Effector memory CD4-positive, alpha-beta T cell (primary cell): Measurements from ENCODE around the gene ALDH5A1.

Experiments
- DNase-seq, 3 donors: peaks; one replicate each; pipeline ENCODE4 v3.0.0-alpha.2; 2020
- H3K27ac ChIP-seq: 2 replicates; pipeline ENCODE4 v1.7.0; 2013; ENCODE audit warnings: mild to moderate bottlenecking, low read length, moderate library complexity; ENCODE audit not compliant: insufficient read depth, poor library complexity, severe bottlenecking
- H3K27me3 ChIP-seq: replicated peaks from 2 replicates; pipeline ENCODE4 v1.7.0; 2013; ENCODE audit warnings: mild to moderate bottlenecking, low read length; ENCODE audit not compliant: insufficient read depth, control insufficient read depth, poor library complexity, severe bottlenecking
- H3K36me3 ChIP-seq: 2 replicates; pipeline ENCODE4 v1.7.0; 2013; ENCODE audit warnings: mild to moderate bottlenecking, low read length, moderate library complexity; ENCODE audit not compliant: control insufficient read depth, insufficient read depth
- H3K4me1 ChIP-seq: 2 replicates; pipeline ENCODE4 v1.7.0; 2013; ENCODE audit warnings: low read length, mild to moderate bottlenecking; ENCODE audit not compliant: control insufficient read depth, insufficient read depth, poor library complexity, severe bottlenecking
- H3K4me3 ChIP-seq: 2 replicates; pipeline ENCODE4 v1.7.0; 2013; ENCODE audit warnings: low read length, low read depth, mild to moderate bottlenecking; ENCODE audit not compliant: insufficient read depth, poor library complexity, severe bottlenecking
- H3K9me3 ChIP-seq: 2 replicates; pipeline ENCODE4 v1.7.0; 2013; ENCODE audit warnings: mild to moderate bottlenecking, low read length, moderate library complexity; ENCODE audit not compliant: control insufficient read depth

The ALDH5A1 gene

DNA sequence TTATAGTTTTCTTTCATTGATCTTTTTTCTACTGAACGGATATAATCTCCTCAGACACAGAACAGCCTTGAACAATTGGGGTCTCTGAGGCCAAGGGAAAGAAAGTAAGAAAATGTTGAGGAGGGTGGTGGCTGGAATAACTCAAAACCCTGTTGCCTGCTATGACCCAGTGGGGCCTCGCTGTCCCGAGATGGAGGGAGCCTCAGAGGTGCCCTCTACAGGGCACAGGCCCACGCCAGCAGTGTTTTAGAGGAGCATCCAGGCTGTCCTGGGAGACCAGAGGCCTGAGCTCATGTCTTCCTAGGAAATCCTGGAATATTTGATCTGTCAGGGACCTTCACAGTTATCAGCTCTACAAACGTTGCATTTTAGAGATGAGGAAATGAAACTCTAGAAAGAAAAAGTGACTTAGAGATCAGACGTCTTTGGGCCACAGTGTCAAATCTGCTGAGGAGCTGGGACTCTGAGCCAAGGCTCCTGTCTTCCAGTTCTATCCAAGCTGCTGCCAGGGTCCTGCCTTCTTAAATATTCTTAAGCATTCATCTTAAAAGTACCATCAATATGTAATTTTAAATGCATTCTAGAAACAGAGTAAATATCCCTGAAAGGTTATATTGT lies 26.3 kb downstream of the ALDH5A1 start:
- Histone ChIP-seq H3K4me3 (no peak overlapping the region), H3K36me3 (no peaks in the 10 kb centered on the region), H3K4me1 (no peaks in the 10 kb centered on the region), H3K27me3 (no peaks in the 10 kb centered on the region), H3K27ac (no peak overlapping the region), H3K9me3 (no peaks in the 10 kb centered on the region)
- DNase-seq = no peak

DNA sequence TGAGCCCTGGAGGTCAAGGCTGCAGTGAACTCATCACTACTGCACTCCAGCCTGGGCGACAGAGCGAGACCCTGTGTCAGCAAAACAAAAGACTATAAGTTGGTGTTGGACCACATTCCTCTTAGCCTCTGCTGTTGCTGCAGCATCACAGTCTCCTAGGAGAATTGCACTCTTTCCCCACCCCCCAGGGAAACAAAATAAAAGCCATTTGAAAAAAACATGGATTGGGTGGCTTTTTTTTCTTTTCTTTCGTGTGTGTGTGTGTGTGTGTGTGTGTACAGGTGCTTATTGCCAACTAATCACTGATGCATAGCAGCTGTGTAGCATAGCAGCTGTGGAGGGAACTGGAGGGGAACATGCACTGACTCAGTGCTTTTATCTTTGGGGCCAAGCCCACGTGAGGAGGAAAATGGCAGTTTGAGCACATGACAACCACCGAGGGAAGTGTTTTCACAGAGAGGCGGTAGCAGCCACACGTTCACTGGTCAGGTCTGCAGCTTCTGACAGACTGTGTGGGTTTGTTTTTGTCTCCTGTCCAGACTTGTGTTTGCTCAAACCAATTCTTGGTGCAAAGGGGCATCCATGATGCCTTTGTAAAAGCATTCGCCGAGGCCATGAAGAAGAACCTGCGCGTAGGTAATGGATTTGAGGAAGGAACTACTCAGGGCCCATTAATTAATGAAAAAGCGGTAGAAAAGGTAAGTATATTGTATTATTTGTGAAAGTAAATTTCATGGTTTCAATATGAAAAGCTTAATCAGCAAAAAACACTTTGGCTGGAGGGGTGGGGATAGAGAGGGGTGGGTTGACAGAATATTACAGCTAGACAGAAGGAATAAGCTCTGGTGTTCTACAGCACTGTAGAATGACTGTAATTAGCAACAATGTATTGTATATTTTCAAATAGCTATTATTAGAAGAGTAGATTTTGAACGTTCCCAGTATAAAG lies 27.7 kb downstream of the ALDH5A1 start:
- no peaks in the 10 kb centered on the region for H3K4me1 ChIP-seq
- DNase-seq = no peak
- no peak overlapping the region for H3K27ac ChIP-seq
- no peaks in the 10 kb centered on the region for H3K36me3 ChIP-seq
- H3K9me3 ChIP-seq = no peaks in the 10 kb centered on the region
- H3K27me3 ChIP-seq = no peaks in the 10 kb centered on the region
- H3K4me3 ChIP-seq = no peak overlapping the region

DNA sequence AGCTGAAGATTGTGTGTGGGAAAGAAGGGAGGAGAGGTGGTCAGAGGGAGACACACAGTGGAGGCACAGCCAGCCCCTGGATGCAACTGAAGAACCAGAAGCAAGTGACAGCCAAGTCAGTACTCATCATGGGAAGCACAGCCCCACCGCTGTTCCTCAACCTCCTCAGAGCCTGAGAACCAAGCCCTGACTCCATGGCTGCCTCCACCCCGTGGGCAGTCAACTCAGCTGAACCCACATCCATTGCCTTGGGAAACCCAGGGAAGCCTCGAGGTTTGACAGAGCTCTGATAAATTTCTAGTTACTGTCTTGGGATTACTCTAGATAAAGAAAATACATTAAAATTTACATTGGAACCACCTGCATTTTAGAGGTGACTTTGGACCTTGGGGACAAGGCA lies 29.6 kb downstream of the ALDH5A1 start:
- H3K4me1 ChIP-seq = no peaks in the 10 kb centered on the region
- no peak overlapping the region for H3K4me3 ChIP-seq
- no peaks in the 10 kb centered on the region for H3K27me3 ChIP-seq
- H3K27ac ChIP-seq = no peak overlapping the region
- no peaks in the 10 kb centered on the region for H3K36me3 ChIP-seq
- DNase-seq = no peak
- H3K9me3 ChIP-seq = no peaks in the 10 kb centered on the region

DNA sequence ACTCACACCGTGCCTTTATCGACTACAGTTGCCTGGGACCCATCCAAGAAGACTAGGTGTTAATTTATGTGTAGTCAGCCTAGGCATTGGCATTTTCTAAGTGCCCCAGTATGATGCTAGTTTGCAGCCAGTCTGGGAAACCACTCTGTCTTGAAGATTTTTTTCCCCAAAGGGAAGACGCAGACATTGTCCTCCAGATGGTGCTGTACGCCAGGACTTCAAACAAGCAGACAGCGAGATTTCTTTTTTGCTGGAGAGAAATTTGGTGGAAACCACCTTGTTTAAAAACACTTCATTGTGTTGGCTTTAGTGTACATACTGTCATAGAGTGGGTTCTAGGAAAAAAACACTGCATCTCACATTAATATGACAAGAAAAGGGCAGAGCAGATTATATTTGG lies 30.0 kb downstream of the ALDH5A1 start:
- Histone ChIP-seq H3K27ac (no peak overlapping the region), H3K4me3 (no peak overlapping the region), H3K27me3 (no peaks in the 10 kb centered on the region), H3K9me3 (no peaks in the 10 kb centered on the region), H3K4me1 (no peaks in the 10 kb centered on the region), H3K36me3 (no peaks in the 10 kb centered on the region)
- no peak for DNase-seq

DNA sequence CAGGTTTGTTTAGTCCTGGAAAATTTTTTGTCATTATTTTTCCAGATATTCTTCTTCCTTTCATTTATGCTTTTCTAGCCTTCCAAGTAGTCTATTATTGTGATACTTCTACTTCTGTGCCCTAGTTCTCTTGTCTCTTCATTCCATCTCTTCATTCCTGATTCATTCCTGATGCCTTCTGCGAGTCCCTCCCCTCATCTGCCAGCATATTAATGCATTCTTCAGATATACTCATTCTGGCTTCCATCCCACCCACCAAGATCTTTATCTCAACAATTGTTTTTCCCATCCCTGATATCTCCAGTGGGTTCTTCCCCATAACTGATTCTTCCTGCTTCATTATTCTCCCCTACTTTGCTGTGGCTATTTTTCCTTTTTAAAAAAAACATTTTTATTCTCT lies 35.2 kb downstream of the ALDH5A1 start:
- no peaks in the 10 kb centered on the region for H3K27me3 ChIP-seq

DNA sequence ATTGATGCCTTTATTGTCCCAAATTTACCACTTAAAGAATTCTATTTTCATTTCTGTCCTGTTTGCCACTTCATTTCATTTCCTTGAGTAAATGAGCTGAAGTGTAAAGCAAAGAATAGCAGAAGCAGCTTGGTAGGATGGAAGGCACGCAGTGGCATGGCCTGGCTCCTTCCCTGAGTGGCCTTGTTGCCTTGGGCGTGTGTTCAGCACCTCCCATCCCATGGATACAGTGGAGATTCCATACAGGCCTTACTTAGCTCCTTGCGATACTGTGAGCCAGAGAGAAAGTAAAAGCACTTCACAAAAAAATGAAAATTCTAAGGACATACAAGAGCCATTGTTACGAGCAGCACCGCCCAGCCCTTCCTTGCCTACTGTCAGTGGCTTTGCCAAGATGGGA lies 39.6 kb downstream of the ALDH5A1 start:
- Histone ChIP-seq H3K36me3 (peaks cover 7% of the 10 kb centered on the region), H3K27ac (no peak overlapping the region), H3K4me3 (no peak overlapping the region), H3K9me3 (no peaks in the 10 kb centered on the region), H3K27me3 (no peaks in the 10 kb centered on the region), H3K4me1 (no peaks in the 10 kb centered on the region)
- DNase-seq = no peak

More for the DNA sequence above, 35.2 kb downstream of the ALDH5A1 start:
- no peaks in the 10 kb centered on the region for H3K4me1 ChIP-seq
- H3K27ac ChIP-seq = no peak overlapping the region
- no peak for DNase-seq
- H3K36me3 ChIP-seq = peaks cover 4% of the 10 kb centered on the region
- no peak overlapping the region for H3K4me3 ChIP-seq
- H3K9me3 ChIP-seq = no peaks in the 10 kb centered on the region

DNA sequence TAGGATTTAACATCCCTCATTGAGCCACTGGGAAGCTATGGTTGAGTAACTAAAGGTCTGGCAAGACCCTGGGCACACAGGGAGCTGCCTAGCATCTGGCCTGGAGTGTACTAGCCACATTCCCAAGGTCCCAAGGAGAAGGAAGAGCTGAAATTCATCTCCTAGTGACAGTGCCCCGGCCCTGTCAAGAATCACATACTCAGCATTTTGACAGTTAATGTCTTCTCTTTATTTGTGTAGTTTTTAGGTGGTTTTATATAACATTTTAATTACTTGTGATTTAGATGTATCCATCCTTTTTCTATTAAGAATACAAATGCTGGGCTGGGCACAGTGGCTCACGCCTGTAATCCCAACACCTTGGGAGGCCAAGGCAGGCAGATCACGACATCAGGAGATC lies 40.4 kb downstream of the ALDH5A1 start:
- H3K36me3 ChIP-seq = peaks cover 7% of the 10 kb centered on the region
- no peaks in the 10 kb centered on the region for H3K27me3 ChIP-seq
- H3K9me3 ChIP-seq = no peaks in the 10 kb centered on the region
- H3K4me3 ChIP-seq = no peak overlapping the region
- no peaks in the 10 kb centered on the region for H3K4me1 ChIP-seq
- no peak for DNase-seq
- H3K27ac ChIP-seq = no peak overlapping the region

DNA sequence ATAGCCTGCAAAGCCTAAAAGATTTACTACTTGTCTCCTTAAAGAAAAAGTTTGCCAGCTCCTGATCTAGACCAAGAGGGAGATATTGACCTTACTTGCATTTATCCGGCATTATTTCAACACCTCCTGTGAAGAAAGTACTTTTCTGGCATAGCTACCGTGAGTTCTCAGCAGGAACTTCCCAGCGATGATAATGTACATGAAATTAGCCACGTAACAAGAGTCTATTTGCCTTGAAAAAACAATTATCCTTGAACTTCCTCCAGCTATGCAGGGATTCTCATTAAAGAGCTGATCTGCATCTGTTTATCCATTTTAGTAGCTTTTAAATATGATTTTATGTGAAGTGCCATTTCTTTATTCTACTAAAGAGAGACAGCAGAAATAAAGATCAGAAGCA lies 41.7 kb downstream of the ALDH5A1 start:
- Histone ChIP-seq H3K4me1 (no peaks in the 10 kb centered on the region), H3K27me3 (no peaks in the 10 kb centered on the region), H3K9me3 (no peaks in the 10 kb centered on the region), H3K4me3 (no peak overlapping the region), H3K36me3 (peaks cover 7% of the 10 kb centered on the region), H3K27ac (no peak overlapping the region)
- no peak for DNase-seq

DNA sequence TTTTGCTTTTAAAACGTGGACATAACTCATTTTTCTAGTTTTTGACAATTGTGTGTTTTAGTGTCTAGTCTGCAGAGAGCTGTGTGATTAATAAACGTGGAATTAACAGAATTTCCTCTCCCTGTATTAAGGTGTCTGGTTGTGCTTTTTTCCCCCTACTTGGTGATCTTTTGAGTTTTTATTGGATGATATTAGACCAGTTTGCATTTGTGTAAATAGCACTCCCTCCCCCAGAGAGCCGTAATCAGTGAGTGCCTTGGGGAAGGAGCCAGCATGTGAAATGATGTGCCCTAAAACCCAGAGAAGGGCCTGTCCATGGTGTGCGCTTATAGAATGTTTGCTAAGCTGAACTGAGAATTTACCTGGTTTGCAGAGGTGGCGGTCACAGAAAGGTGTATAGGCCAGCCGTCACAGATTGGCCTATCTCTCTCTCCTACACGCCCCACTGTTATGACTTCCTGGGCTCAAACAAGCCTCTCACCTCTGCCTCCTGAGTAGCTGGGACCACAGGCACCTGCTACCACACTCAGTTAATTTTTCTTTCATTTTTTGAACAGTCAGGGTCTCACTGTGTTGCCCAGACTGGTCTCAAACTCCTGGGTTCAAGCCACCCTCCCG lies 42.4 kb downstream of the ALDH5A1 start:
- H3K9me3 ChIP-seq = no peaks in the 10 kb centered on the region
- H3K27ac ChIP-seq = no peak overlapping the region
- H3K36me3 ChIP-seq = peaks cover 7% of the 10 kb centered on the region
- H3K4me1 ChIP-seq = no peaks in the 10 kb centered on the region
- no peak for DNase-seq
- no peak overlapping the region for H3K4me3 ChIP-seq
- H3K27me3 ChIP-seq = no peaks in the 10 kb centered on the region
